Astrocyte (in vitro differentiated cells and primary cell): ENCODE results near the gene FRMD8. TPM values are rescaled to one million over a fixed set of nuclear protein-coding genes. Genes with fewer than 3 reads are reported as not detected.

ENCODE experiments used
- DNase-seq: peaks from one replicate; pipeline ENCODE4 v3.0.0-alpha.2; 2010; ENCODE audit warnings: low read depth
- FAIRE-seq: peaks from 2 replicates; lab custom pipeline; 2011; peaks lifted over from hg19 to GRCh38; lab: Jason Lieb, UNC
- H2AFZ ChIP-seq: 2 replicates; pipeline ENCODE4 v1.6.0; 2012; ENCODE audit warnings: low read depth, low read length, inconsistent platforms
- H3K27ac ChIP-seq: 2 replicates; pipeline ENCODE4 v1.5.1; 2011; ENCODE audit warnings: low read depth, low read length, inconsistent platforms
- H3K27me3 ChIP-seq: 2 replicates; pipeline ENCODE4 v1.6.0; 2011; ENCODE audit warnings: low read length, inconsistent platforms; ENCODE audit not compliant: insufficient read depth
- H3K36me3 ChIP-seq: 2 replicates; pipeline ENCODE4 v1.5.1; 2011; ENCODE audit warnings: low read length, inconsistent platforms; ENCODE audit not compliant: insufficient read depth
- H3K4me1 ChIP-seq: 2 replicates; pipeline ENCODE4 v1.5.1; 2011; ENCODE audit warnings: low read length, inconsistent platforms; ENCODE audit not compliant: insufficient read depth
- H3K4me2 ChIP-seq: 2 replicates; pipeline ENCODE4 v1.6.0; 2012; ENCODE audit warnings: low read length, inconsistent platforms
- H3K4me3 ChIP-seq: 2 replicates; pipeline ENCODE4 v1.5.1; 2011; ENCODE audit warnings: low read depth, mild to moderate bottlenecking, low read length, inconsistent platforms; ENCODE audit not compliant: insufficient read depth
- H3K79me2 ChIP-seq: 2 replicates; pipeline ENCODE4 v1.6.0; 2012; ENCODE audit warnings: mild to moderate bottlenecking, low read length, inconsistent platforms; ENCODE audit not compliant: insufficient read depth
- H3K9ac ChIP-seq: 2 replicates; pipeline ENCODE4 v1.6.0; 2012; ENCODE audit warnings: mild to moderate bottlenecking, low read length, inconsistent platforms
- H3K9me3 ChIP-seq: 2 replicates; pipeline ENCODE4 v1.5.1; 2012; ENCODE audit warnings: low read depth, mild to moderate bottlenecking, low read length, inconsistent platforms; ENCODE audit not compliant: insufficient read depth
- H4K20me1 ChIP-seq: 2 replicates; pipeline ENCODE4 v1.6.0; 2012; ENCODE audit warnings: low read length, inconsistent platforms; ENCODE audit not compliant: insufficient read depth
- H3K27ac Mint-ChIP-seq: one replicate; pipeline ENCODE4 v1.8.0; 2021; ENCODE audit warnings: mild to moderate bottlenecking, mixed read lengths; ENCODE audit not compliant: unreplicated experiment
- H3K27me3 Mint-ChIP-seq: one replicate; pipeline ENCODE4 v1.8.0; 2021; ENCODE audit warnings: low read depth, mixed read lengths; ENCODE audit not compliant: unreplicated experiment
- H3K36me3 Mint-ChIP-seq: one replicate; pipeline ENCODE4 v1.8.0; 2021; ENCODE audit warnings: low read depth, mixed read lengths; ENCODE audit not compliant: unreplicated experiment
- H3K4me1 Mint-ChIP-seq: one replicate; pipeline ENCODE4 v1.8.0; 2021; ENCODE audit warnings: low read depth, mixed read lengths; ENCODE audit not compliant: unreplicated experiment
- H3K4me3 Mint-ChIP-seq: one replicate; pipeline ENCODE4 v1.8.0; 2021; ENCODE audit warnings: mild to moderate bottlenecking, moderate library complexity, mixed read lengths; ENCODE audit not compliant: unreplicated experiment
- H3K9me3 Mint-ChIP-seq: one replicate; pipeline ENCODE4 v1.8.0; 2021; ENCODE audit warnings: mild to moderate bottlenecking, mixed read lengths; ENCODE audit not compliant: unreplicated experiment
- CTCF ChIP-seq: IDR thresholded peaks from 2 replicates; pipeline ENCODE4 v1.5.1; 2011; ENCODE audit warnings: low read depth, mild to moderate bottlenecking, inconsistent platforms, low read length, moderate library complexity; ENCODE audit not compliant: insufficient read depth
- EZH2 ChIP-seq: IDR thresholded peaks from 2 replicates; pipeline ENCODE4 v1.6.1; 2012; ENCODE audit warnings: mild to moderate bottlenecking, low read length, inconsistent platforms; ENCODE audit not compliant: insufficient read depth
- total RNA-seq: library from RNA; stranded (reverse); gene quantifications from 2 replicates; pipeline ENCODE4 v1.2.1, GENCODE V29; 2021

FRMD8 gene
- total RNA-seq, 1 donor from 2014 or later: 61.2 TPM

GRCh38 chr11:65354265-65355012 lies 32.0 kb upstream of the FRMD8 start, which contains the start of gene TIGD3:
TIGD3 (plus strand) TSS chr11:65354751; CDS start chr11:65355809, 1,058 bp downstream.
- Mint-ChIP-seq H3K9me3 (no peaks in the 10 kb centered on the region), H3K27ac (peak within 1 kb of the TSS; percentile 1), H3K4me1 (peaks cover 8% of the 10 kb centered on the region), H3K27me3 (peaks cover 26% of the 10 kb centered on the region), H3K4me3 (peak within 1 kb of the TSS; percentile 76), H3K36me3 (peaks cover 7% of the 10 kb centered on the region)
- no peaks in the 10 kb centered on the region for H3K79me2 ChIP-seq
- peaks cover 26% of the 10 kb centered on the region for H3K36me3 ChIP-seq
- no peaks in the 10 kb centered on the region for H3K9me3 ChIP-seq
- H3K9ac ChIP-seq: peak within 1 kb of the TSS; percentile 43
- peaks cover 17% of the 10 kb centered on the region for H3K4me1 ChIP-seq
- FAIRE-seq: no peak
- peaks cover 17% of the 10 kb centered on the region for H3K27me3 ChIP-seq
- peak; percentile 79 for DNase-seq
- peak within 1 kb of the TSS; percentile 89 for H3K4me2 ChIP-seq
- peaks cover 34% of the 10 kb centered on the region for H4K20me1 ChIP-seq
- H2AFZ ChIP-seq: peak within 1 kb of the TSS; percentile 47
- no peak for TF ChIP-seq EZH2
- no peak for TF ChIP-seq CTCF
- H3K27ac ChIP-seq: no peak within 1 kb of the TSS
- peak within 1 kb of the TSS; percentile 62 for H3K4me3 ChIP-seq

- H3K36me3 Mint-ChIP-seq: peaks cover 5% of the 10 kb centered on the region
- DNase-seq: no peak
- H3K4me1 Mint-ChIP-seq: peaks cover 8% of the 10 kb centered on the region
- Histone ChIP-seq H3K79me2 (no peaks in the 10 kb centered on the region), H3K4me2 (peak overlapping the region; percentile 89), H4K20me1 (peaks cover 29% of the 10 kb centered on the region), H3K9me3 (no peaks in the 10 kb centered on the region), H3K9ac (peak overlapping the region; percentile 43), H3K4me3 (peak overlapping the region; percentile 46), H3K36me3 (peaks cover 21% of the 10 kb centered on the region), H3K27me3 (peaks cover 17% of the 10 kb centered on the region), H3K4me1 (peaks cover 17% of the 10 kb centered on the region), H2AFZ (peak overlapping the region; percentile 47), H3K27ac (no peak overlapping the region)
- peak overlapping the region; percentile 12 for H3K27ac Mint-ChIP-seq
- H3K27me3 Mint-ChIP-seq: peaks cover 26% of the 10 kb centered on the region
- TF ChIP-seq CTCF: no peak
- no peak for TF ChIP-seq EZH2
- peak overlapping the region; percentile 76 for H3K4me3 Mint-ChIP-seq
- H3K9me3 Mint-ChIP-seq: no peaks in the 10 kb centered on the region
- FAIRE-seq: no peak
Measured at GRCh38 chr11:65355013-65355775, 31.2 kb upstream of the FRMD8 start.
